ENCODE measurements around the gene TRAF7. TPM values are rescaled to one million over a fixed set of nuclear protein-coding genes. Genes with fewer than 3 reads are reported as not detected.
"Not testable (repeated sequence)": the region's sequence is repeated elsewhere in the genome, so short reads cannot be mapped to it uniquely, and the experiment has no call there.

TRAF7 gene
- total RNA-seq, 2 experiments from 2014 or later = 53.6 to 82.3 TPM

DNA sequence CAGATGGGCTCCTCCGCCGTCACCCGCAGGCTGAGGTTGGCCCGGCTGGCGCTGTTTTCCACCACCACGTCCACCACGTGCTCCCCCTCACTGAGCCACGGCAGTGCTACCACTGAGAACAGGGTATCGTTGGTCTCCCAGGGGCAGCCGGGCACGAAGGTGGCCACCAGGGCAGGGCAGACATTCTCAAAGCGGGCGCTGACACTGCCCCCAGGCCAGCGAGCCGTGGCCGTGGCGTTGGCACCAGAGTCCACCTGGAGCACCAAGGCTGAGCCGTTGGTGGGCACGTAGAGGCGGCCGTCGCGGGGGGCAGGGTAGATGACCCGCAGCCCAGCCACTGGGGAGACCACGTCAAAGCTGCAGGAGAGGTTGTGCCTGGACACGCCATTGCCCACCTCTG lies 41.4 kb upstream of the TRAF7 start:
- DNase-seq (ENCODE audit: low spot score); H3K4me3 ChIP-seq (ENCODE audit: low read depth, low read length, poor library complexity, severe bottlenecking); H4K20me1 ChIP-seq (ENCODE audit: insufficient read depth, low read length); H3K9me2 ChIP-seq (ENCODE audit: insufficient read depth, low read length); BruUV-seq (replicated peaks); H3K9me3 ChIP-seq (ENCODE audit: low read length); H3K4me1 ChIP-seq (ENCODE audit: insufficient read depth, low read length, poor library complexity, severe bottlenecking); H3K79me2 ChIP-seq (ENCODE audit: insufficient read depth, low read depth, low read length); H3K27ac ChIP-seq (ENCODE audit: low read depth, low read length, poor library complexity, severe bottlenecking); POLR2A ChIA-PET; H3K4me2 ChIP-seq (ENCODE audit: low read length); H3K36me3 ChIP-seq (ENCODE audit: insufficient read depth, low read length); intact Hi-C loops (cut with micrococcal nuclease; ENCODE audit: unreplicated experiment); CTCF ChIA-PET (ENCODE audit: unreplicated experiment); H2AFZ ChIP-seq (ENCODE audit: low read length): not testable (repeated sequence)

DNA sequence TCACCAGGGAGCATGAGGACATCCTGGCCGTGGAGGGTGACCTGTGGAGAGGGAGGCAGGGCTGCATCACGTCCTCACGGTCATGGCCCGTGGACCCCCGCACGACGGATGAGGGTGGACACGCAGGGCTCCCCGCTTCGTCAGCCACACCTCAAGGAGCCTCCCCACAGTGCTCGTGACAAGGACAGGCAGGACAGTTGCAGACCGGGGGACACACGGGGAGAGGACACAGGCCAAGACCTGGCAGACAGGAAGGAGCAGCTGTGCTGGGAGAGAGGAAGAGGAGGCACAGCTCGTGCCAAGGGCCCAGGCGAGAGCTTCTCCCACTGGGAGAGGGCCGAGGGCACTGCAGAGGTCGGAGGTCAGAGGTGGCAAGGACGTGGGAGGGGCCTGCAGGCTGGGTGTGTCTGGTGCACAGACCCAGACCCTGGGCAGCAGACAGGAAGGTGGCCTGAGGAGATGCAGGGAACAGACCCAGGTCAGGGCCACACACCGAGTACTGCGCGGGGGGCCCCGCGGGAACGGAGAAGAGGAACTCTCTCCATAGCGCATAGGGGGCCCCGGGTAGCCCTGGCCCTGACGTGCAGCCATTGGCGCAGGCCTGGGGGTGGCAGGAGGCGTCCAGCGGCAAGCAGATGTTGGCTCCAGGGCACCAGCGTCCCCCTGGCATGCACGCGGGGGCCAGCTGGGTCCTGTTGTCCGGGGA lies 40.5 kb upstream of the TRAF7 start:
- H3K4me3 ChIP-seq (ENCODE audit: low read depth, low read length, poor library complexity, severe bottlenecking); H3K4me1 ChIP-seq (ENCODE audit: insufficient read depth, low read length, poor library complexity, severe bottlenecking); DNase-seq (ENCODE audit: low spot score); H4K20me1 ChIP-seq (ENCODE audit: insufficient read depth, low read length); H2AFZ ChIP-seq (ENCODE audit: low read length); H3K9me2 ChIP-seq (ENCODE audit: insufficient read depth, low read length); H3K27ac ChIP-seq (ENCODE audit: low read depth, low read length, poor library complexity, severe bottlenecking); BruUV-seq (replicated peaks); H3K79me2 ChIP-seq (ENCODE audit: insufficient read depth, low read depth, low read length); POLR2A ChIA-PET; H3K4me2 ChIP-seq (ENCODE audit: low read length); H3K9me3 ChIP-seq (ENCODE audit: low read length); H3K36me3 ChIP-seq (ENCODE audit: insufficient read depth, low read length); CTCF ChIA-PET (ENCODE audit: unreplicated experiment); intact Hi-C loops (cut with micrococcal nuclease; ENCODE audit: unreplicated experiment): not testable (repeated sequence)

DNA sequence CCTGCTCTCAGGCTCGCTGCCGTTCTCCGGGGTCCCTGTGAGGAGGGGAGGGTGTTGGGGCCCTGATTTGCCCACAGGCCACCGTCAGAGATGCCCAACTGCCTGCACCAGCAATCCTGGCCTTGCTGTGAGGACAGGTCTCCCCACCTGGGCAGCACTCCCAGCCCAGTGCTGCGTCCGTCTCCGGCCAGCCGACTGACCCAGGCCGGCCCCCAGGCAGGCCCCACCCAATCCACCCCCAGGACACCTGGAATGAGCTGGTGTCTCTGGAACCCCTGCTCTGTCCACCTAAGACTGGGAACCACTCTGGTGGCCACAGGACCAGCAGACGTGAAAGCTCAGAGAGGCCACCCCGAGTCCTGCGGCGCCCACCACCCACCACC lies 40.0 kb upstream of the TRAF7 start:
- H4K20me1 ChIP-seq (ENCODE audit: insufficient read depth, low read length) = no peaks in the 10 kb centered on the region
- no peaks in the 10 kb centered on the region for H3K9me3 ChIP-seq (ENCODE audit: low read length)
- TF ChIP-seq EZH2phosphoT487 (IDR thresholded peaks at IDR 0.05; ENCODE audit: borderline replicate concordance, low read depth, low read length) = no peak
- TF ChIP-seq, protein P1, sequence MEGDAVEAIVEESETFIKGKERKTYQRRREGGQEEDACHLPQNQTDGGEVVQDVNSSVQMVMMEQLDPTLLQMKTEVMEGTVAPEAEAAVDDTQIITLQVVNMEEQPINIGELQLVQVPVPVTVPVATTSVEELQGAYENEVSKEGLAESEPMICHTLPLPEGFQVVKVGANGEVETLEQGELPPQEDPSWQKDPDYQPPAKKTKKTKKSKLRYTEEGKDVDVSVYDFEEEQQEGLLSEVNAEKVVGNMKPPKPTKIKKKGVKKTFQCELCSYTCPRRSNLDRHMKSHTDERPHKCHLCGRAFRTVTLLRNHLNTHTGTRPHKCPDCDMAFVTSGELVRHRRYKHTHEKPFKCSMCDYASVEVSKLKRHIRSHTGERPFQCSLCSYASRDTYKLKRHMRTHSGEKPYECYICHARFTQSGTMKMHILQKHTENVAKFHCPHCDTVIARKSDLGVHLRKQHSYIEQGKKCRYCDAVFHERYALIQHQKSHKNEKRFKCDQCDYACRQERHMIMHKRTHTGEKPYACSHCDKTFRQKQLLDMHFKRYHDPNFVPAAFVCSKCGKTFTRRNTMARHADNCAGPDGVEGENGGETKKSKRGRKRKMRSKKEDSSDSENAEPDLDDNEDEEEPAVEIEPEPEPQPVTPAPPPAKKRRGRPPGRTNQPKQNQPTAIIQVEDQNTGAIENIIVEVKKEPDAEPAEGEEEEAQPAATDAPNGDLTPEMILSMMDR (conservative IDR thresholded peaks at IDR 0.05; ENCODE audit: low read length) = no peak
- H2AFZ ChIP-seq (ENCODE audit: low read length) = no peak overlapping the region
- no peak overlapping the region for H3K27ac ChIP-seq (ENCODE audit: low read depth, low read length, poor library complexity, severe bottlenecking)
- no peak for DNase-seq (ENCODE audit: low spot score)
- ChIA-PET CTCF (ENCODE audit: unreplicated experiment) (no interaction called here), POLR2A (no interaction called here)
- H3K9me2 ChIP-seq (ENCODE audit: insufficient read depth, low read length) = no peaks in the 10 kb centered on the region
- no peak overlapping the region for H3K4me2 ChIP-seq (ENCODE audit: low read length)
- intact Hi-C loops (cut with micrococcal nuclease; ENCODE audit: unreplicated experiment) = no loop called here
- H3K36me3 ChIP-seq (ENCODE audit: insufficient read depth, low read length) = peaks cover 3% of the 10 kb centered on the region; the same call in 1 of the 2 replicates
- H3K4me1 ChIP-seq (ENCODE audit: insufficient read depth, low read length, poor library complexity, severe bottlenecking) = no peaks in the 10 kb centered on the region
- no TSS peak for BruUV-seq (replicated peaks)
- H3K79me2 ChIP-seq (ENCODE audit: insufficient read depth, low read depth, low read length) = no peaks in the 10 kb centered on the region
- no peak overlapping the region for H3K4me3 ChIP-seq (ENCODE audit: low read depth, low read length, poor library complexity, severe bottlenecking)

DNA sequence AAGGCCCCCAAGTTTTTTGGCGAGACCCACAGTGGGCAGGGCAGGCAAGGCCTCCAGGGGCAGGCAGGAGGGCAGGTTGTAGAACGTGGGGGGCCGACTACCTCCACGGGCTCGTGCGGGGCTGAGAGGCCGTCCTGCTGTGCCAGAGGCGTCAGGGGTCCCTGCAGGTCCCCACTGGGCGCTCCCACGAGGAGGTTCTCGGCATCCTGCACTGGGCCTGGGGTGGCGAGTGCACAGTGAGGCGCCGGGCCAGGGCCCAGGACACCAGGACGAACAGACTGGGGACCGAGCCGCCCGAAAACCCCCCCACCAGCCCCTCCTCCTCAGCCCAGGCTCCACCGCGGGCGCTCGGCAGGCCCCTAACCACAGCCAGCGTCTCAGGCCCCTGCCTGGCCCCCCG lies 39.2 kb upstream of the TRAF7 start:
- not testable (repeated sequence) for H3K4me2 ChIP-seq (ENCODE audit: low read length)

DNA sequence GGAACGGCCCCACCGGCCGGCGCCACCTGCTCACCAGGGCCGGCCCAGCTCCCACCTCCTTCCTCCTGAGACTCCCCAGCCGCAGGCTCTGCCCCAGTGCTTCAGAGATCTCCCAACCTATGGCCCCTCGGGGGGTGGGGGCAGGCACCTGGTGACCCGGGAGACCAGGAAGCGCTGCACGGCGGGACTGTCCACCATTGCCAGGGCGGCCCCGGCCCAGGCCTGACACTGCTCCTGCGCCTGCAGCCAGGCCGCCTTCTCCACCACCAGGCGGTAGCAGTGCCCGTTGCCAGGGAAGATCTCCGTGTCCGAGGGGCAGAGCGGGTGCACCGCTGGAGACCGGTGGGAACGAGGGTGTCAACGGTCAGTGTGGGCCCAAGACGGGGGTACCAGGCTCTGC lies 38.2 kb upstream of the TRAF7 start:
- intact Hi-C loops (cut with micrococcal nuclease; ENCODE audit: unreplicated experiment); H3K4me1 ChIP-seq (ENCODE audit: insufficient read depth, low read length, poor library complexity, severe bottlenecking); POLR2A ChIA-PET: not testable (repeated sequence)

More for the DNA sequence above, 39.2 kb upstream of the TRAF7 start:
- H3K27ac ChIP-seq (ENCODE audit: low read depth, low read length, poor library complexity, severe bottlenecking); POLR2A ChIA-PET; H3K9me2 ChIP-seq (ENCODE audit: insufficient read depth, low read length); intact Hi-C loops (cut with micrococcal nuclease; ENCODE audit: unreplicated experiment); H2AFZ ChIP-seq (ENCODE audit: low read length); H3K9me3 ChIP-seq (ENCODE audit: low read length); CTCF ChIA-PET (ENCODE audit: unreplicated experiment); BruUV-seq (replicated peaks); H3K36me3 ChIP-seq (ENCODE audit: insufficient read depth, low read length); H4K20me1 ChIP-seq (ENCODE audit: insufficient read depth, low read length); H3K79me2 ChIP-seq (ENCODE audit: insufficient read depth, low read depth, low read length); H3K4me1 ChIP-seq (ENCODE audit: insufficient read depth, low read length, poor library complexity, severe bottlenecking); H3K4me3 ChIP-seq (ENCODE audit: low read depth, low read length, poor library complexity, severe bottlenecking); DNase-seq (ENCODE audit: low spot score): not testable (repeated sequence)

More for the DNA sequence above, 38.2 kb upstream of the TRAF7 start:
- H3K36me3 ChIP-seq (ENCODE audit: insufficient read depth, low read length); DNase-seq (ENCODE audit: low spot score); H3K9me2 ChIP-seq (ENCODE audit: insufficient read depth, low read length); H3K4me2 ChIP-seq (ENCODE audit: low read length); H2AFZ ChIP-seq (ENCODE audit: low read length); BruUV-seq (replicated peaks); CTCF ChIA-PET (ENCODE audit: unreplicated experiment); H3K27ac ChIP-seq (ENCODE audit: low read depth, low read length, poor library complexity, severe bottlenecking); H3K79me2 ChIP-seq (ENCODE audit: insufficient read depth, low read depth, low read length); H4K20me1 ChIP-seq (ENCODE audit: insufficient read depth, low read length); H3K9me3 ChIP-seq (ENCODE audit: low read length); H3K4me3 ChIP-seq (ENCODE audit: low read depth, low read length, poor library complexity, severe bottlenecking): not testable (repeated sequence)
